WTC11 (cell line): ENCODE data around the gene PKHD1. TPM values are rescaled to one million over a fixed set of nuclear protein-coding genes. Genes with fewer than 3 reads are reported as not detected.

Experiments
- ATAC-seq: fragments of 200-7000 bp; cut with Tn5 transposase; 2 replicates; pipeline ENCODE4 v1.10.0; 2021; ENCODE audit warnings: mild to moderate bottlenecking, moderate library complexity
- CTCF ChIA-PET: fragments of 300-600 bp; sonication (Branson Sonifier 250); formaldehyde crosslinking; loops from one replicate; lab custom pipeline; 2021; ENCODE audit warnings: antibody characterized with exemption; lab: Charles Lee
- POLR2A ChIA-PET: fragments of 350-600 bp; sonication (Branson Sonifier 250); formaldehyde crosslinking; loops from one replicate; lab custom pipeline; 2021; ENCODE audit warnings: antibody characterized with exemption; lab: Charles Lee
- DNase-seq: peaks from one replicate; pipeline ENCODE4 v3.0.0; 2021; ENCODE audit warnings: low spot score
- H3K27ac Mint-ChIP-seq: 2 replicates; pipeline ENCODE4 v1.8.0; 2021; ENCODE audit warnings: mixed read lengths
- H3K27me3 Mint-ChIP-seq: 2 replicates; pipeline ENCODE4 v1.8.0; 2021; ENCODE audit warnings: low read depth, mild to moderate bottlenecking, moderate library complexity, mixed read lengths
- H3K36me3 Mint-ChIP-seq: 2 replicates; pipeline ENCODE4 v1.8.0; 2021; ENCODE audit warnings: mixed read lengths
- H3K4me1 Mint-ChIP-seq: 2 replicates; pipeline ENCODE4 v1.8.0; 2022; ENCODE audit warnings: mixed read lengths
- H3K4me3 Mint-ChIP-seq: 2 replicates; pipeline ENCODE4 v1.8.0; 2021; ENCODE audit warnings: mild to moderate bottlenecking, moderate library complexity, mixed read lengths
- H3K9me3 Mint-ChIP-seq: 2 replicates; pipeline ENCODE4 v1.8.0; 2021; ENCODE audit warnings: mixed read lengths
- ARID4B ChIP-seq: sonication (generic); formaldehyde crosslinking; IDR thresholded peaks from 2 replicates; pipeline ENCODE4 v1.8.0; 2023; ENCODE audit warnings: missing genetic modification reagents, mild to moderate bottlenecking, borderline replicate concordance
- ATF1 ChIP-seq: sonication (generic); formaldehyde crosslinking; IDR thresholded peaks from 2 replicates; pipeline ENCODE4 v1.8.1; 2023; ENCODE audit warnings: mild to moderate bottlenecking, moderate library complexity, missing genetic modification reagents
- ATF2 ChIP-seq: sonication (generic); formaldehyde crosslinking; IDR thresholded peaks from 2 replicates; pipeline ENCODE4 v1.8.1; 2022; ENCODE audit warnings: low read depth, missing genetic modification reagents, borderline replicate concordance
- ATF3 ChIP-seq: sonication (generic); formaldehyde crosslinking; conservative IDR thresholded peaks from 2 replicates; pipeline ENCODE4 v1.8.1; 2022; ENCODE audit warnings: mild to moderate bottlenecking, missing genetic modification reagents
- CTCF ChIP-seq: fragments of 200-600 bp; IDR thresholded peaks from 2 replicates; pipeline ENCODE4 v1.8.0; 2022; ENCODE audit warnings: antibody characterized with exemption
- E2F1 ChIP-seq: sonication (generic); formaldehyde crosslinking; IDR thresholded peaks from 2 replicates; pipeline ENCODE4 v1.8.0; 2022; ENCODE audit warnings: mild to moderate bottlenecking, missing genetic modification reagents
- ERG ChIP-seq: fragments of 250-450 bp; sonication (Bioruptor Pico); IDR thresholded peaks from 2 replicates; pipeline ENCODE4 v1.8.0; 2021; ENCODE audit warnings: mild to moderate bottlenecking
- ESRRA ChIP-seq: sonication (generic); formaldehyde crosslinking; IDR thresholded peaks from 2 replicates; pipeline ENCODE4 v1.8.1; 2022; ENCODE audit warnings: mild to moderate bottlenecking, missing genetic modification reagents, borderline replicate concordance
- FOXP4 ChIP-seq: sonication (generic); formaldehyde crosslinking; IDR thresholded peaks from 2 replicates; pipeline ENCODE4 v1.8.0; 2022; ENCODE audit warnings: mild to moderate bottlenecking, missing genetic modification reagents
- MXD4 ChIP-seq: fragments of 250-450 bp; sonication (Bioruptor Pico); IDR thresholded peaks from 2 replicates; pipeline ENCODE4 v1.8.0; 2021; ENCODE audit warnings: mild to moderate bottlenecking, moderate library complexity, borderline replicate concordance
- NR1H2 ChIP-seq: sonication (generic); formaldehyde crosslinking; IDR thresholded peaks from 2 replicates; pipeline ENCODE4 v1.9.0; 2021; ENCODE audit warnings: mild to moderate bottlenecking, moderate library complexity, missing genetic modification reagents
- RORB ChIP-seq: fragments of 250-450 bp; sonication (Bioruptor Pico); IDR thresholded peaks from 2 replicates; pipeline ENCODE4 v1.9.0; 2021; ENCODE audit warnings: mild to moderate bottlenecking
- SMAD4 ChIP-seq: sonication (generic); formaldehyde crosslinking; IDR thresholded peaks from 2 replicates; pipeline ENCODE4 v1.8.0; 2022; ENCODE audit warnings: mild to moderate bottlenecking, missing genetic modification reagents
- TEAD4 ChIP-seq: sonication (generic); formaldehyde crosslinking; IDR thresholded peaks from 2 replicates; pipeline ENCODE4 v1.8.0; 2022; ENCODE audit warnings: mild to moderate bottlenecking, missing genetic modification reagents
- USF2 ChIP-seq: sonication (generic); formaldehyde crosslinking; IDR thresholded peaks from 2 replicates; pipeline ENCODE4 v1.8.1; 2023; ENCODE audit warnings: mild to moderate bottlenecking, missing genetic modification reagents, moderate library complexity
- ZBTB21 ChIP-seq: sonication (generic); formaldehyde crosslinking; IDR thresholded peaks from 2 replicates; pipeline ENCODE4 v1.8.1; 2023; ENCODE audit warnings: mild to moderate bottlenecking, missing genetic modification reagents, borderline replicate concordance
- ZNF281 ChIP-seq: sonication (generic); formaldehyde crosslinking; IDR thresholded peaks from 2 replicates; pipeline ENCODE4 v1.8.0; 2023; ENCODE audit warnings: mild to moderate bottlenecking, missing genetic modification reagents
- ZNF317 ChIP-seq: sonication (generic); formaldehyde crosslinking; IDR thresholded peaks from 2 replicates; pipeline ENCODE4 v1.8.1; 2023; ENCODE audit warnings: low read depth, mild to moderate bottlenecking, moderate library complexity, missing genetic modification reagents, borderline replicate concordance
- ZNF671 ChIP-seq: fragments of 250-450 bp; sonication (Bioruptor Pico); IDR thresholded peaks from 2 replicates; pipeline ENCODE4 v1.8.0; 2021; ENCODE audit warnings: mild to moderate bottlenecking
- ZSCAN18 ChIP-seq: fragments of 250-450 bp; sonication (Bioruptor Pico); IDR thresholded peaks from 2 replicates; pipeline ENCODE4 v2.1.2; 2022; ENCODE audit warnings: mild to moderate bottlenecking, moderate library complexity
- total RNA-seq: library from RNA; stranded (reverse); gene quantifications from 3 replicates; pipeline ENCODE4 v1.2.3, GENCODE V29; 2021

PKHD1 gene
- total RNA-seq, 1 experiment from 2014 or later: 0.15 TPM

GRCh38 chr6:52055451-52055850 is 32.0 kb downstream of the PKHD1 start:
- no peak for TF ChIP-seq ZNF281 (CRISPR knock-in tag)
- no peak for TF ChIP-seq ATF2
- no peak for TF ChIP-seq ATF1 (CRISPR knock-in tag)
- no peak for TF ChIP-seq NR1H2 (CRISPR knock-in tag)
- no peak for TF ChIP-seq MXD4 (CRISPR knock-in tag)
- TF ChIP-seq ESRRA (CRISPR knock-in tag): no peak
- TF ChIP-seq ZSCAN18 (CRISPR knock-in tag): no peak
- no peak for TF ChIP-seq SMAD4 (CRISPR knock-in tag)
- no peak for TF ChIP-seq ARID4B
- TF ChIP-seq FOXP4 (CRISPR knock-in tag): no peak
- TF ChIP-seq ZBTB21 (CRISPR knock-in tag): no peak
- TF ChIP-seq ERG: no peak
- no peak for TF ChIP-seq ATF3 (CRISPR knock-in tag)
- no peak for TF ChIP-seq E2F1
- no peak for TF ChIP-seq ZNF317
- TF ChIP-seq RORB (CRISPR knock-in tag): no peak
- TF ChIP-seq ZNF671 (CRISPR knock-in tag): no peak
- TF ChIP-seq USF2 (CRISPR knock-in tag): no peak
- no peak for TF ChIP-seq TEAD4 (CRISPR knock-in tag)
- no peak for TF ChIP-seq CTCF
- TF ChIP-seq, all 79 proteins: peak for 0
- ATAC-seq: no peak
- no peak for DNase-seq
- no peak overlapping the region for H3K27ac Mint-ChIP-seq
- CTCF ChIA-PET: no interaction called here
- no peaks in the 10 kb centered on the region for H3K36me3 Mint-ChIP-seq
- H3K4me3 Mint-ChIP-seq: no peak overlapping the region
- peaks cover 14% of the 10 kb centered on the region for H3K4me1 Mint-ChIP-seq
- no peaks in the 10 kb centered on the region for H3K9me3 Mint-ChIP-seq
- H3K27me3 Mint-ChIP-seq: no peaks in the 10 kb centered on the region; the same call in 1 of the 2 replicates
- POLR2A ChIA-PET: no interaction called here
